Panc1 (cell line): ENCODE measurements around the gene GRK6.

ENCODE experiments used
- SIN3A ChIP-seq: IDR thresholded peaks from 2 replicates; pipeline ENCODE4 v1.6.1; 2012; ENCODE audit warnings: low read depth, mild to moderate bottlenecking, low read length, moderate library complexity, borderline replicate concordance; ENCODE audit not compliant: insufficient read depth
- TCF7L2 ChIP-seq: IDR thresholded peaks from 2 replicates; pipeline ENCODE4 v1.6.1; 2011; ENCODE audit warnings: mild to moderate bottlenecking, low read depth, low read length, inconsistent platforms
- TF ChIP-seq, protein P1 (sequence below), 2 experiments: IDR thresholded peaks; 2 replicates each; pipeline ENCODE4 v1.6.1; 2011 to 2012; ENCODE audit warnings: low read depth in 2 of 2, control low read depth in 1 of 2, low read length in 1 of 2, mild to moderate bottlenecking in 1 of 2, moderate library complexity in 1 of 2; ENCODE audit not compliant: insufficient read depth in 1 of 2
- TF ChIP-seq, protein P2 (sequence below): fragments of 450-650 bp; IDR thresholded peaks from 2 replicates; pipeline ENCODE4 v1.5.1; 2017; ENCODE audit warnings: mild to moderate bottlenecking

DNA sequence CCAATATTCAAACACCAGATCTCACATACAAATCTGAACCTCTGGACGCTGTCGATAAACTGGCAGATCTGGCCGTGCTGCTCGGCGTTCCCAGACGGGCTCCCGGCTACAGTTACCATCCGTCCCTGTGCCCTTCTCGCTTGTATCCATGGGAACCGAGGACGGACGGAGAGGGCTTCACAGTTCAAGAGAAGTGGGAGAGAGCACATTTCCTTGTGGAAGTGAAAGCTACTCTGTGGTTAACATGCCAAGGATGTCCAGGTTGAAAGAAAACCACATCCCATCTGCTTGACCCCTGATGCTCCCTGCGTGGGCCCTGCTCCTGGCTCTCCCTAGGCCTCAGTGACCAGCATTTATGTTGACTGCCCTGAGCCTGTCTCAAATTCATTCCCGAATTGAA, 53.3 kb downstream of the GRK6 start:
- no peak for TF ChIP-seq TCF7L2
- TF ChIP-seq, protein P1, sequence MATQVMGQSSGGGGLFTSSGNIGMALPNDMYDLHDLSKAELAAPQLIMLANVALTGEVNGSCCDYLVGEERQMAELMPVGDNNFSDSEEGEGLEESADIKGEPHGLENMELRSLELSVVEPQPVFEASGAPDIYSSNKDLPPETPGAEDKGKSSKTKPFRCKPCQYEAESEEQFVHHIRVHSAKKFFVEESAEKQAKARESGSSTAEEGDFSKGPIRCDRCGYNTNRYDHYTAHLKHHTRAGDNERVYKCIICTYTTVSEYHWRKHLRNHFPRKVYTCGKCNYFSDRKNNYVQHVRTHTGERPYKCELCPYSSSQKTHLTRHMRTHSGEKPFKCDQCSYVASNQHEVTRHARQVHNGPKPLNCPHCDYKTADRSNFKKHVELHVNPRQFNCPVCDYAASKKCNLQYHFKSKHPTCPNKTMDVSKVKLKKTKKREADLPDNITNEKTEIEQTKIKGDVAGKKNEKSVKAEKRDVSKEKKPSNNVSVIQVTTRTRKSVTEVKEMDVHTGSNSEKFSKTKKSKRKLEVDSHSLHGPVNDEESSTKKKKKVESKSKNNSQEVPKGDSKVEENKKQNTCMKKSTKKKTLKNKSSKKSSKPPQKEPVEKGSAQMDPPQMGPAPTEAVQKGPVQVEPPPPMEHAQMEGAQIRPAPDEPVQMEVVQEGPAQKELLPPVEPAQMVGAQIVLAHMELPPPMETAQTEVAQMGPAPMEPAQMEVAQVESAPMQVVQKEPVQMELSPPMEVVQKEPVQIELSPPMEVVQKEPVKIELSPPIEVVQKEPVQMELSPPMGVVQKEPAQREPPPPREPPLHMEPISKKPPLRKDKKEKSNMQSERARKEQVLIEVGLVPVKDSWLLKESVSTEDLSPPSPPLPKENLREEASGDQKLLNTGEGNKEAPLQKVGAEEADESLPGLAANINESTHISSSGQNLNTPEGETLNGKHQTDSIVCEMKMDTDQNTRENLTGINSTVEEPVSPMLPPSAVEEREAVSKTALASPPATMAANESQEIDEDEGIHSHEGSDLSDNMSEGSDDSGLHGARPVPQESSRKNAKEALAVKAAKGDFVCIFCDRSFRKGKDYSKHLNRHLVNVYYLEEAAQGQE (IDR thresholded peaks at IDR 0.05; ENCODE audit: insufficient read depth in 1 of 2, low read depth in 2 of 2, low read length in 1 of 2): no peak
- TF ChIP-seq, protein P2, sequence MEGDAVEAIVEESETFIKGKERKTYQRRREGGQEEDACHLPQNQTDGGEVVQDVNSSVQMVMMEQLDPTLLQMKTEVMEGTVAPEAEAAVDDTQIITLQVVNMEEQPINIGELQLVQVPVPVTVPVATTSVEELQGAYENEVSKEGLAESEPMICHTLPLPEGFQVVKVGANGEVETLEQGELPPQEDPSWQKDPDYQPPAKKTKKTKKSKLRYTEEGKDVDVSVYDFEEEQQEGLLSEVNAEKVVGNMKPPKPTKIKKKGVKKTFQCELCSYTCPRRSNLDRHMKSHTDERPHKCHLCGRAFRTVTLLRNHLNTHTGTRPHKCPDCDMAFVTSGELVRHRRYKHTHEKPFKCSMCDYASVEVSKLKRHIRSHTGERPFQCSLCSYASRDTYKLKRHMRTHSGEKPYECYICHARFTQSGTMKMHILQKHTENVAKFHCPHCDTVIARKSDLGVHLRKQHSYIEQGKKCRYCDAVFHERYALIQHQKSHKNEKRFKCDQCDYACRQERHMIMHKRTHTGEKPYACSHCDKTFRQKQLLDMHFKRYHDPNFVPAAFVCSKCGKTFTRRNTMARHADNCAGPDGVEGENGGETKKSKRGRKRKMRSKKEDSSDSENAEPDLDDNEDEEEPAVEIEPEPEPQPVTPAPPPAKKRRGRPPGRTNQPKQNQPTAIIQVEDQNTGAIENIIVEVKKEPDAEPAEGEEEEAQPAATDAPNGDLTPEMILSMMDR: no peak
- TF ChIP-seq SIN3A: no peak
